Measurements from ENCODE around the gene RC3H1.

Gene RC3H1

DNA sequence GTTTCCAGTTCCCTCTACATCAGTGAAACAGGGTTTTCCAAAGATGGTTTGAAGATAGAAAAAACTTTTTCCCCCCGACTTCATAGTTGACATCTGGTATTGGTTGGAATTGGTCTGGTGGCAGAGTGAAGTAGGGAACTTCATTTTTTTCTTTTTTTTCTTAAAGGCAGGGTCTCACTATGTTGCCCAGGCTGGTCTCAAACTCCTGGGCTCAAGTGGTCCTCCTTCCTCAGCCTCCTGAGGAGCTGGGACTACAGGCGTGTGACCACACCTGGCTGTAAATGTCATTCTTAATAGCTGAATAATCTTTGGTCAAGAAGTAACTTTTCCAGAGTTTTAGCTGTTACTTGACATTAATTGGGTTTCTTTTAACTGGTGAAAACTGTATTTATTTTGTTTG, 132.3 kb downstream of the RC3H1 start:
- TF ChIP-seq CEBPB (IDR thresholded peaks at IDR 0.05) (no peak), YY1 (IDR thresholded peaks at IDR 0.05; ENCODE audit: low read depth) (no peak), NFIC (IDR thresholded peaks at IDR 0.05) (no peak)
- TF ChIP-seq, protein P1, sequence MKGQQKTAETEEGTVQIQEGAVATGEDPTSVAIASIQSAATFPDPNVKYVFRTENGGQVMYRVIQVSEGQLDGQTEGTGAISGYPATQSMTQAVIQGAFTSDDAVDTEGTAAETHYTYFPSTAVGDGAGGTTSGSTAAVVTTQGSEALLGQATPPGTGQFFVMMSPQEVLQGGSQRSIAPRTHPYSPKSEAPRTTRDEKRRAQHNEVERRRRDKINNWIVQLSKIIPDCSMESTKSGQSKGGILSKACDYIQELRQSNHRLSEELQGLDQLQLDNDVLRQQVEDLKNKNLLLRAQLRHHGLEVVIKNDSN (IDR thresholded peaks at IDR 0.05), result no peak
- TF ChIP-seq, protein P2, sequence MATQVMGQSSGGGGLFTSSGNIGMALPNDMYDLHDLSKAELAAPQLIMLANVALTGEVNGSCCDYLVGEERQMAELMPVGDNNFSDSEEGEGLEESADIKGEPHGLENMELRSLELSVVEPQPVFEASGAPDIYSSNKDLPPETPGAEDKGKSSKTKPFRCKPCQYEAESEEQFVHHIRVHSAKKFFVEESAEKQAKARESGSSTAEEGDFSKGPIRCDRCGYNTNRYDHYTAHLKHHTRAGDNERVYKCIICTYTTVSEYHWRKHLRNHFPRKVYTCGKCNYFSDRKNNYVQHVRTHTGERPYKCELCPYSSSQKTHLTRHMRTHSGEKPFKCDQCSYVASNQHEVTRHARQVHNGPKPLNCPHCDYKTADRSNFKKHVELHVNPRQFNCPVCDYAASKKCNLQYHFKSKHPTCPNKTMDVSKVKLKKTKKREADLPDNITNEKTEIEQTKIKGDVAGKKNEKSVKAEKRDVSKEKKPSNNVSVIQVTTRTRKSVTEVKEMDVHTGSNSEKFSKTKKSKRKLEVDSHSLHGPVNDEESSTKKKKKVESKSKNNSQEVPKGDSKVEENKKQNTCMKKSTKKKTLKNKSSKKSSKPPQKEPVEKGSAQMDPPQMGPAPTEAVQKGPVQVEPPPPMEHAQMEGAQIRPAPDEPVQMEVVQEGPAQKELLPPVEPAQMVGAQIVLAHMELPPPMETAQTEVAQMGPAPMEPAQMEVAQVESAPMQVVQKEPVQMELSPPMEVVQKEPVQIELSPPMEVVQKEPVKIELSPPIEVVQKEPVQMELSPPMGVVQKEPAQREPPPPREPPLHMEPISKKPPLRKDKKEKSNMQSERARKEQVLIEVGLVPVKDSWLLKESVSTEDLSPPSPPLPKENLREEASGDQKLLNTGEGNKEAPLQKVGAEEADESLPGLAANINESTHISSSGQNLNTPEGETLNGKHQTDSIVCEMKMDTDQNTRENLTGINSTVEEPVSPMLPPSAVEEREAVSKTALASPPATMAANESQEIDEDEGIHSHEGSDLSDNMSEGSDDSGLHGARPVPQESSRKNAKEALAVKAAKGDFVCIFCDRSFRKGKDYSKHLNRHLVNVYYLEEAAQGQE (IDR thresholded peaks at IDR 0.05; ENCODE audit: low read depth), result no peak

DNA sequence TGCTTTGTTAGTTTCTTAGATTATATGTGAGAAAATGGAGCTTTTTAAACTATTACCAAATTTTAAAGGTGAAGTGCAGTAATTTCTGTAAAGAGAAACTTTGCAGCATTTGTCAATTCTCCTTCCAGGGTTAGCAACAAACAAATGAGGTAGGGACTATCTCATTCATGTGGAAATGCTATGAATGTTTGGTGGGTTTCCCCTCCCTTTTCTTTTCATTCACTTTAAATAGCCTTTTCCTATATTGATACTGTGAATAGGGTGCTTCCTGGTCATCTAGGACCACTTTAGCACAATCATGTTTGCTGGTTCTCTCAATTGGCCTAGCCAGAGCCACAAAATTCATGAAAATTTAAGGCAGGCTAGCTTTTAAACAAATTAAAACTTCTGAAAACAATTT, 133.4 kb downstream of the RC3H1 start:
- TF ChIP-seq EGR1 (IDR thresholded peaks at IDR 0.05) (no peak), TAF1 (IDR thresholded peaks at IDR 0.05; ENCODE audit: low read depth) (no peak), RAD21 (IDR thresholded peaks at IDR 0.05; ENCODE audit: low read depth) (no peak), YY1 (IDR thresholded peaks at IDR 0.05; ENCODE audit: low read depth) (no peak)
- TF ChIP-seq, protein P3, sequence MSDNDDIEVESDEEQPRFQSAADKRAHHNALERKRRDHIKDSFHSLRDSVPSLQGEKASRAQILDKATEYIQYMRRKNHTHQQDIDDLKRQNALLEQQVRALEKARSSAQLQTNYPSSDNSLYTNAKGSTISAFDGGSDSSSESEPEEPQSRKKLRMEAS (IDR thresholded peaks at IDR 0.05), result no peak

DNA sequence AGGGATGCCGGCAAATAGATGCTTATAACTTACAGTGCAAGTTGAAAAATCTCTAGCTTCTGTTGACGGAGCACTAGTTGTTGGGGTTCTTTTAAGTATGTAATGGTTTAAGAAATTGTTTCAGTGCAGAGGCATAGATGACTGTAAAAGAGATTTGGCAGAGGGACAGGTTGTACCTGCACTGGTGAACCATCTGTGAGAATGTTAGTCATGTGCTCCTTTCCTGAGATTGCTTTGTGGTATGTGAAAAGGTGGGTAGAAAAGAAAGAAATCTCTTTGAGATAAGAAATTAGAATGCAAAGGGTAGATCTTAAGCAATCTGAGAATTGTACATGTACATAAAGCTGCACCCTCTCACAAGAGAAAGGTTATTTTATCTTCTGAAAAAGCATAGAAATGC, 134.5 kb downstream of the RC3H1 start:
- TF ChIP-seq FOXM1 (IDR thresholded peaks at IDR 0.05; ENCODE audit: borderline replicate concordance, low read depth) (no peak), TEAD4 (IDR thresholded peaks at IDR 0.05) (no peak), RAD21 (IDR thresholded peaks at IDR 0.05; ENCODE audit: low read depth) (no peak), TCF12 (IDR thresholded peaks at IDR 0.05; ENCODE audit: low read depth) (no peak), ZBTB7A (IDR thresholded peaks at IDR 0.05; ENCODE audit: low read depth) (no peak), CEBPB (IDR thresholded peaks at IDR 0.05) (no peak)
- TF ChIP-seq, protein P2 (IDR thresholded peaks at IDR 0.05; ENCODE audit: low read depth), result no peak
- TF ChIP-seq, protein P1 (IDR thresholded peaks at IDR 0.05), result no peak

DNA sequence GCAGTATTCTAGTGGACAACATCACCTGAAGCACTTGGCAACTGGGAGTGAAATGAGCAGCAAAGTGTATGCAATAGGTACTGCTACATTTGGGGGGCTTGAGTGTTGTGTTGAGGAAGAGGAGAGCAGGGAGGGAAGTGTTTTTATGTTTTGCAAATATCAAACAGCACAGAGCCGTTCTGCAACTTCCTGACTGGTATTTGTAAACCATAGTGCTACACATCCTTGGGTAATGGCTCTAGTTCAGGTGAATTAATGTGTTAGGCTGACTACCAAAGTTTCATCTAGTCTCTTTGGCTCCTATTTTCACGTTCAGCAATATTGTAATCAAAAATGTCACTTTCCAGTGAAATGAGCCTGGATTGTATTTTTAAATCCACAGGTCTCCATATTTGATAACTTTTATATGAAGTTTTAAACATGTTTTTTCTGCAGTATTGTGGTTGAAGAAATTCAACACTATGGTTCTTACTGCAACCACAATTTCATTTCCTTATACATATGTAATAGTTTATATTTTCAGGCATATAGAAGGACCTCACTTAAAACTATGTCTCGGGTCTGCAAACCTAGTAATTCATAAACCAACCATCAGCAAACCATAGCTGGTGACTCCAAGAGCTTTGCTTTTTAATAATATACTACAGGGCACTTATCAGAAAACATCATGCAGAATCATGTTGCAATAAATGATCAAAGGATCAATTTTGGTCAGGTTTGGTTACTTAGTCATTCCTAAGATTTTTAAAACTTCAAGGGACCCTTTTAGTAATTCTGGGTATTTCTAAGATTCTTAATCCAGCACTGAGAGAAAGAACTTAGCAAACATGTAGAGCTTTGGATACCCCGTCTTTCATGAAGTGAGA, 135.2 kb downstream of the RC3H1 start:
- TF ChIP-seq CREB1 (IDR thresholded peaks at IDR 0.05; ENCODE audit: low read depth), result no peak
- TF ChIP-seq FOXM1 (IDR thresholded peaks at IDR 0.05; ENCODE audit: borderline replicate concordance, low read depth), result no peak
- no peak for TF ChIP-seq RAD21 (IDR thresholded peaks at IDR 0.05; ENCODE audit: low read depth)
- TF ChIP-seq YY1 (IDR thresholded peaks at IDR 0.05; ENCODE audit: low read depth), result no peak
- TF ChIP-seq, protein P2 (IDR thresholded peaks at IDR 0.05; ENCODE audit: low read depth), result no peak
- no peak for TF ChIP-seq TCF12 (IDR thresholded peaks at IDR 0.05; ENCODE audit: low read depth)
- no peak for TF ChIP-seq EGR1 (IDR thresholded peaks at IDR 0.05)
- no peak for TF ChIP-seq ZBTB7A (IDR thresholded peaks at IDR 0.05; ENCODE audit: low read depth)
- TF ChIP-seq NFIC (IDR thresholded peaks at IDR 0.05), result no peak
- TF ChIP-seq, protein P1 (IDR thresholded peaks at IDR 0.05), result no peak
- TF ChIP-seq TEAD4 (IDR thresholded peaks at IDR 0.05), result no peak

DNA sequence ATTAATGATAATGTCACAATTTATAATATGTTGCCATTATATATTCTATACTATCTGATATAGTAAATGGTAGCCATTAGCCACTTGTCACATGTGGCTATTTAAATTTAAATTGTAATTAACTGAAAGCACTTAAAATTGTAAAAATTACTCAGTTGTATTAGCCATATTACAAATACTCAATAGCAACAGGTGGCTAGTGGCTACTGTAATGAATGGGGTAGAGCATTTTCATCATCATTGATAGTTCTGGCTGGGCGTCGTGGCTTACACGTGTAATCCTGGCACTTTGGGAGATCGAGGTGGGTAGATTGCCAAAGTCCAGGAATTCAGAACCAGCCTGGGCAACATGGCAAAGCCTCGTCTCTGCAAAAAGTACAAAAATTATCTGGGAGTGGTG, 137.5 kb downstream of the RC3H1 start:
- TF ChIP-seq EP300 (IDR thresholded peaks at IDR 0.05; ENCODE audit: borderline replicate concordance), result no peak
- TF ChIP-seq TEAD4 (IDR thresholded peaks at IDR 0.05), result no peak
